HepG2 (cell line): ENCODE measurements around the gene TIMM10. TPM values are rescaled to one million over a fixed set of nuclear protein-coding genes. Genes with fewer than 3 reads are reported as not detected.

Experiments
- ADNP ChIP-seq: sonication (generic); formaldehyde crosslinking; IDR thresholded peaks from 2 replicates; pipeline ENCODE4 v1.4.0; 2020; ENCODE audit warnings: missing genetic modification reagents
- ARNT2 ChIP-seq: sonication (generic); formaldehyde crosslinking; IDR thresholded peaks from 2 replicates; pipeline ENCODE4 v1.8.0; 2022; ENCODE audit warnings: mild to moderate bottlenecking, low read depth, missing genetic modification reagents, moderate library complexity
- DPF2 ChIP-seq: sonication (generic); formaldehyde crosslinking; IDR thresholded peaks from 2 replicates; pipeline ENCODE4 v1.4.0; 2020; ENCODE audit warnings: mild to moderate bottlenecking, low read depth, missing genetic modification reagents, borderline replicate concordance
- FOSL2 ChIP-seq: sonication (generic); formaldehyde crosslinking; IDR thresholded peaks from 2 replicates; pipeline ENCODE4 v1.4.0; 2020; ENCODE audit warnings: missing genetic modification reagents
- HNRNPL ChIP-seq: fragments of 200-400 bp; formaldehyde crosslinking; IDR thresholded peaks from 2 replicates; pipeline ENCODE4 v1.6.1; 2017; ENCODE audit warnings: mild to moderate bottlenecking, low read depth, low read length
- KDM6A ChIP-seq: IDR thresholded peaks from 2 replicates; pipeline ENCODE4 v1.6.1; 2016; ENCODE audit warnings: low read depth
- KLF15 ChIP-seq: sonication (generic); formaldehyde crosslinking; IDR thresholded peaks from 2 replicates; pipeline ENCODE4 v1.8.1; 2023; ENCODE audit warnings: borderline replicate concordance, mild to moderate bottlenecking, inconsistent platforms, missing genetic modification reagents, mixed read lengths
- NFYB ChIP-seq: sonication (generic); formaldehyde crosslinking; IDR thresholded peaks from 2 replicates; pipeline ENCODE4 v1.4.0; 2020; ENCODE audit warnings: missing genetic modification reagents
- NR2C2 ChIP-seq: sonication (generic); formaldehyde crosslinking; IDR thresholded peaks from 2 replicates; pipeline ENCODE4 v1.4.0; 2020; ENCODE audit warnings: missing genetic modification reagents, mild to moderate bottlenecking, moderate library complexity, borderline replicate concordance
- NR2F6 ChIP-seq, 2 experiments: IDR thresholded peaks; 2 replicates each; pipeline ENCODE4 v1.6.1; 2016; ENCODE audit warnings: antibody characterized with exemption in 1 of 2, mild to moderate bottlenecking in 1 of 2
- POLR2G ChIP-seq: fragments of 200-400 bp; formaldehyde crosslinking; IDR thresholded peaks from 2 replicates; pipeline ENCODE4 v1.6.1; 2018; ENCODE audit warnings: mild to moderate bottlenecking, low read depth, low read length, moderate library complexity
- RFXANK ChIP-seq: IDR thresholded peaks from 2 replicates; pipeline ENCODE4 v1.6.1; 2016
- SP1 ChIP-seq, 2 experiments: fragments of 450-650 bp in 1 of 2; sonication (generic) in 1 of 2; formaldehyde crosslinking in 1 of 2; IDR thresholded peaks; 2 replicates each; pipeline versions ENCODE4 v1.4.0 to v1.6.1; 2016 to 2020; ENCODE audit warnings: missing genetic modification reagents in 1 of 2
- TBP ChIP-seq: sonication (generic); formaldehyde crosslinking; IDR thresholded peaks from 2 replicates; pipeline ENCODE4 v1.5.0; 2020; ENCODE audit warnings: missing genetic modification reagents
- YEATS2 ChIP-seq: sonication (generic); formaldehyde crosslinking; IDR thresholded peaks from 2 replicates; pipeline ENCODE4 v1.4.0; 2020; ENCODE audit warnings: missing genetic modification reagents, borderline replicate concordance
- ZFP36 ChIP-seq: fragments of 150-350 bp; IDR thresholded peaks from 2 replicates; pipeline ENCODE4 v1.6.1; 2018; ENCODE audit warnings: borderline replicate concordance, low read length, low read depth; ENCODE audit not compliant: partially characterized antibody
- ZKSCAN5 ChIP-seq: sonication (generic); formaldehyde crosslinking; IDR thresholded peaks from 2 replicates; pipeline ENCODE4 v1.5.1; 2020; ENCODE audit warnings: mild to moderate bottlenecking, missing genetic modification reagents
- ZNF180 ChIP-seq: sonication (generic); formaldehyde crosslinking; IDR thresholded peaks from 2 replicates; pipeline ENCODE4 v1.4.0; 2020; ENCODE audit warnings: low read depth, missing genetic modification reagents, borderline replicate concordance
- ZNF253 ChIP-seq: sonication (generic); formaldehyde crosslinking; IDR thresholded peaks from 2 replicates; pipeline ENCODE4 v1.8.0; 2022; ENCODE audit warnings: mild to moderate bottlenecking, missing genetic modification reagents, borderline replicate concordance
- ZNF546 ChIP-seq: sonication (generic); formaldehyde crosslinking; conservative IDR thresholded peaks from 2 replicates; pipeline ENCODE4 v1.8.1; 2023; ENCODE audit warnings: mild to moderate bottlenecking, missing genetic modification reagents
- ZNF589 ChIP-seq: sonication (generic); formaldehyde crosslinking; conservative IDR thresholded peaks from 2 replicates; pipeline ENCODE4 v1.8.0; 2022; ENCODE audit warnings: mild to moderate bottlenecking, moderate library complexity, missing genetic modification reagents
- ZNF773 ChIP-seq: sonication (generic); formaldehyde crosslinking; IDR thresholded peaks from 2 replicates; pipeline ENCODE4 v1.4.0; 2020; ENCODE audit warnings: missing genetic modification reagents, borderline replicate concordance
- ZNF883 ChIP-seq: sonication (generic); formaldehyde crosslinking; IDR thresholded peaks from 2 replicates; pipeline ENCODE4 v1.5.1; 2020; ENCODE audit warnings: mild to moderate bottlenecking, missing genetic modification reagents; ENCODE audit errors: not compliant biosample characterization
- polyA plus RNA-seq, 8 experiments: library from polyadenylated mRNA; depleted of rRNA in 3 of 8; stranded (reverse) in 7 of 8; unstranded in 1 of 8; fragments of >200 nt; fragmentation: Illumina TruSeq in 4 of 8; extraction: Trizol in 4 of 8; gene quantifications; 2 replicates each; pipeline versions ENCODE4 v1.2.1 to v1.2.3, GENCODE V29; 2011 to 2016; ENCODE audit warnings: low read depth in 4 of 8, missing spikeins in 1 of 8, mixed read lengths in 1 of 8; ENCODE audit not compliant: insufficient read depth in 1 of 8
- total RNA-seq, 5 experiments: library from RNA; depleted of rRNA; stranded (reverse); fragments of >200 nt; fragmentation: Illumina TruSeq; extraction: Trizol; gene quantifications; 2 replicates each; pipeline ENCODE4 v1.2.3, GENCODE V29; 2016; ENCODE audit warnings: low read depth in 1 of 5
- TF ChIP-seq, protein P1 (sequence below): sonication (generic); formaldehyde crosslinking; IDR thresholded peaks from 2 replicates; pipeline ENCODE4 v1.4.0; 2020; ENCODE audit warnings: missing genetic modification reagents
- TF ChIP-seq, protein P2 (sequence below): sonication (generic); formaldehyde crosslinking; IDR thresholded peaks from 2 replicates; pipeline ENCODE4 v1.4.0; 2020; ENCODE audit warnings: missing genetic modification reagents, borderline replicate concordance
- TF ChIP-seq, protein P3 (sequence below): sonication (generic); formaldehyde crosslinking; IDR thresholded peaks from 2 replicates; pipeline ENCODE4 v1.5.0; 2020; ENCODE audit warnings: missing genetic modification reagents

Gene TIMM10
- total and polyA plus RNA-seq, 2 of the 13 experiments (the other 11 are each of a cell fraction or from before 2014, with no cell fraction given) = 67.8 to 82.2 TPM

DNA sequence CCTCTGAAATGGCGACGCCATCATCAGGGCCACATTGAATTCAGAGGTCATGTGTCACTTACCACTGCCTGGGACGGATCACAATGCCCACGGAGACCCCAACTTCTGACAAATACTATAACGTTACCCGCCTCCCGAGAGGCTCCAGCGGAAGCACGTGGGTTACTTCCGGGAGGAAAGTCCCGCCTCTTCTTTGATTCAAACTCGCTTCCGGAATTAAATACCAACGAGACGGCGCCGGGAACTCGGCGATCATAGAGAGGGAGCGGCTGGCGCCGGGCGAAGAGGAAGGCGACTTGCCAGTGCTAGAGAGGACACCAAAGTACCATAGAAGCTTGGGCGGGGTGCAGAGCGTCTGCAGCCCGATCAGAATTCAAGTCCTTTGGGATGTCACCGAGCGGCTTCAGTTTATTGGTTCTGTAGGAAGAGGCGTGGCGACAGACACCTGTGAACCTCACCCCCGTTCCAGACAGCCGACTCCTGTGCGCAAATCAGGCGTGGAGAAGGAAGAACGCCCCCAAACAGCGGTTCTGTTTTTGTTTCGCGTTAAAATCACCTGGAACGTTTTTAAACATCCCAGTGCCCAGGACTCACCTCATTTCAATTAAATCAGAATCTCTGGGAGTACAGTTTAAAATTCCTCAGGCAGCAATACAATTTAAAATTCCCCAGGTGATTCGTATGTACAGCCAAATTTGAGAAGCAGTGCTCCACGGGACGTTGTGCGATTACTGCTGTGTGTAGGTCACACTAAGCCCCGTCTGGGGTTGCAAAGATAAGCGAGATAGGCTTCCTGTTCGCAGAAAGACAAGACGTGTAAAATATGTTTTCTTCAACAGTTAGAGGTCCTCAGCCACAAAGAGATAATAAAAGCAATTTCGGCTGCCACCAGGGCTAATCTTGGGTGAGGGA is at the start of gene TIMM10 (continued):
- no peak for TF ChIP-seq HNRNPL
- peak; percentile 43; the same call in 1 of the 2 replicates for TF ChIP-seq FOSL2 (CRISPR knock-in tag)
- no peak for TF ChIP-seq KDM6A (CRISPR knock-in tag)
- peak; percentile 40 for TF ChIP-seq ZNF883 (CRISPR knock-in tag)
- no peak for TF ChIP-seq ZFP36
- TF ChIP-seq ARNT2 (CRISPR knock-in tag) = no peak
- no peak for TF ChIP-seq DPF2 (CRISPR knock-in tag)
- 0 out of 2 replicates have a peak, but pooled peaks have one; percentile 16 for TF ChIP-seq NR2F6 (IDR thresholded peaks at IDR 0.05)
- TF ChIP-seq NR2F6 (CRISPR knock-in tag; IDR thresholded peaks at IDR 0.05) = 0 out of 2 replicates have a peak, but pooled peaks have one; percentile 7
- TF ChIP-seq NFYB (CRISPR knock-in tag) = peak; percentile 76
- no peak for TF ChIP-seq ZNF773 (CRISPR knock-in tag)
- TF ChIP-seq, protein P1, sequence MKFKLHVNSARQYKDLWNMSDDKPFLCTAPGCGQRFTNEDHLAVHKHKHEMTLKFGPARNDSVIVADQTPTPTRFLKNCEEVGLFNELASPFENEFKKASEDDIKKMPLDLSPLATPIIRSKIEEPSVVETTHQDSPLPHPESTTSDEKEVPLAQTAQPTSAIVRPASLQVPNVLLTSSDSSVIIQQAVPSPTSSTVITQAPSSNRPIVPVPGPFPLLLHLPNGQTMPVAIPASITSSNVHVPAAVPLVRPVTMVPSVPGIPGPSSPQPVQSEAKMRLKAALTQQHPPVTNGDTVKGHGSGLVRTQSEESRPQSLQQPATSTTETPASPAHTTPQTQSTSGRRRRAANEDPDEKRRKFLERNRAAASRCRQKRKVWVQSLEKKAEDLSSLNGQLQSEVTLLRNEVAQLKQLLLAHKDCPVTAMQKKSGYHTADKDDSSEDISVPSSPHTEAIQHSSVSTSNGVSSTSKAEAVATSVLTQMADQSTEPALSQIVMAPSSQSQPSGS (CRISPR knock-in tag) = peak; percentile 65
- TF ChIP-seq ZNF589 (CRISPR knock-in tag) = 0 out of 2 replicates have a peak, but pooled peaks have one; percentile 53
- no peak for TF ChIP-seq ZNF546 (CRISPR knock-in tag)
- no peak for TF ChIP-seq TBP (CRISPR knock-in tag)
- peak; percentile 64; the same call in 1 of the 2 replicates for TF ChIP-seq NR2C2
- no peak for TF ChIP-seq ZNF253 (CRISPR knock-in tag)
- TF ChIP-seq, protein P2, sequence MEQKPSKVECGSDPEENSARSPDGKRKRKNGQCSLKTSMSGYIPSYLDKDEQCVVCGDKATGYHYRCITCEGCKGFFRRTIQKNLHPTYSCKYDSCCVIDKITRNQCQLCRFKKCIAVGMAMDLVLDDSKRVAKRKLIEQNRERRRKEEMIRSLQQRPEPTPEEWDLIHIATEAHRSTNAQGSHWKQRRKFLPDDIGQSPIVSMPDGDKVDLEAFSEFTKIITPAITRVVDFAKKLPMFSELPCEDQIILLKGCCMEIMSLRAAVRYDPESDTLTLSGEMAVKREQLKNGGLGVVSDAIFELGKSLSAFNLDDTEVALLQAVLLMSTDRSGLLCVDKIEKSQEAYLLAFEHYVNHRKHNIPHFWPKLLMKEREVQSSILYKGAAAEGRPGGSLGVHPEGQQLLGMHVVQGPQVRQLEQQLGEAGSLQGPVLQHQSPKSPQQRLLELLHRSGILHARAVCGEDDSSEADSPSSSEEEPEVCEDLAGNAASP (CRISPR knock-in tag) = peak; percentile 35; the same call in 1 of the 2 replicates
- no peak for TF ChIP-seq ZNF180 (CRISPR knock-in tag)
- TF ChIP-seq KLF15 (CRISPR knock-in tag) = peak; percentile 91; the same call in 1 of the 2 replicates
- TF ChIP-seq ADNP (CRISPR knock-in tag) = no peak
- no peak for TF ChIP-seq ZKSCAN5 (CRISPR knock-in tag)
- 0 out of 2 replicates have a peak, but pooled peaks have one; percentile 72 for TF ChIP-seq RFXANK (CRISPR knock-in tag)
- peak; percentile 73 for TF ChIP-seq POLR2G
- peak; percentile 96 for TF ChIP-seq YEATS2 (CRISPR knock-in tag)
- TF ChIP-seq, protein P3, sequence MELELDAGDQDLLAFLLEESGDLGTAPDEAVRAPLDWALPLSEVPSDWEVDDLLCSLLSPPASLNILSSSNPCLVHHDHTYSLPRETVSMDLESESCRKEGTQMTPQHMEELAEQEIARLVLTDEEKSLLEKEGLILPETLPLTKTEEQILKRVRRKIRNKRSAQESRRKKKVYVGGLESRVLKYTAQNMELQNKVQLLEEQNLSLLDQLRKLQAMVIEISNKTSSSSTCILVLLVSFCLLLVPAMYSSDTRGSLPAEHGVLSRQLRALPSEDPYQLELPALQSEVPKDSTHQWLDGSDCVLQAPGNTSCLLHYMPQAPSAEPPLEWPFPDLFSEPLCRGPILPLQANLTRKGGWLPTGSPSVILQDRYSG (CRISPR knock-in tag) = no peak; the same call in 1 of the 2 replicates
- TF ChIP-seq SP1 (IDR thresholded peaks at IDR 0.05) = no peak
- no peak; the same call in 1 of the 2 replicates for TF ChIP-seq SP1 (CRISPR knock-in tag; IDR thresholded peaks at IDR 0.05)
